EL (cell line): Measurements from ENCODE around the gene CACHD1.

ENCODE experiments used
- DNase-seq: peaks from one replicate; pipeline ENCODE4 v3.0.0-alpha.2; 2016

Gene CACHD1

GRCh38 chr1:64525116-64525686 is 55.3 kb downstream of the CACHD1 start:
- no peak for DNase-seq

- no peak for DNase-seq
Observed at GRCh38 chr1:64526312-64526711, 56.4 kb downstream of the CACHD1 start.

DNA sequence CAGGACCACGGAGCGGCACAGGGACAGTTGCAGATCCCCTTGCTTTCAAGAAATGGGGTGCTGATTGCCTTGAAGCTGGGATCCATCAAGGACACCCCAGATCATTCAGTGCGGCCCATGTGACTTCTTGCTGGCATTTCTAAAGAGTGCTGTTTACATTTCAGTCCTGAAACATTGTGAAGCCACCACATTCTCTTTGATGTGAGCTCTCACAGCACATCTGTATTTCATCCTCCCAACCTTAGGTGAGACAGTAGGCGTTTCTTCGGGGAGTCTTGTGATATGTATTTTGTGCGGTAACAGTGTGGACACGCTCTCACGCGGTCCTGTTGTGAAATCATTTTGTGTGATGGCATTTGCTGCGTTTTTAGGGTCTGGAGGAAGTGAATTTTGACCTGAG is 57.2 kb downstream of the CACHD1 start:
- DNase-seq: no peak

DNA sequence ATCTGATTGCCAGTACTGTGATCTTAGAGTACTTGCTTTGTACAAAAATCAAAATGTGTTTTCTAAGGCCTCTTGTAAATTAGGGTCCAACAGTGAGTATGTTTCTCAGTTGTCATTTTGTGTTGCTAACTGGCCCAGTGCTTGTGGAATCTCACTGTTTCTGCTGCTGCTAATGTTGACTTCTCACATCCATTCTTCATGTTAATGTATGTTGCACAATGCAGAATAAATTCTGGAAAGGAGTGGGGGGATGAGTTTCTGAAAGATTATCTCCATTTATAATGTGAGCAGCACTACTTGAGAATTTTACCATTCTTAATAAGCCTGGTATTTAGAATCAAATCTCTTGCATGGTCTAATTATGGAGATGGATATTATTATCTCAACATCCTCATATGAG is 57.9 kb downstream of the CACHD1 start:
- no peak for DNase-seq

GRCh38 chr1:64530969-64531692 is 61.2 kb downstream of the CACHD1 start:
- no peak for DNase-seq

DNA sequence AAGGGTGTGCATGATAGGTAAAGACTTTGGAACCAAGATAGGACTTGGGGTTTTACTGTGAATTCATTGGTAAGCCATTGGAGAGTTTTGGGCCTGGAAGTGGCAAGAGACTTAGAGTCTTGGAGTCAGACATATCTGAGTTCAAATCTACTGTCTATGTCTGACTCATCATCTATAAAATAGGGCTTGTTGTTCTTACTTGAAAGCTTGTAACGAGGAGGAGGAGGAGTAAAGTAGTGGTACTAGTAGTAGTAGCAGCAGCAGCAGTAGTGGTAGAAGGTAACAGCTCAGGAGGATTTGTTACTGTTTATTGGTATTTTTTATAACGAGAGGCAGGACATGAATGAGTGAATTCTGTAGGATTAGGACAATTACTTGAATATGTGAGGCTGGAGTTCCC is 62.7 kb downstream of the CACHD1 start:
- DNase-seq: peak; percentile 46

DNA sequence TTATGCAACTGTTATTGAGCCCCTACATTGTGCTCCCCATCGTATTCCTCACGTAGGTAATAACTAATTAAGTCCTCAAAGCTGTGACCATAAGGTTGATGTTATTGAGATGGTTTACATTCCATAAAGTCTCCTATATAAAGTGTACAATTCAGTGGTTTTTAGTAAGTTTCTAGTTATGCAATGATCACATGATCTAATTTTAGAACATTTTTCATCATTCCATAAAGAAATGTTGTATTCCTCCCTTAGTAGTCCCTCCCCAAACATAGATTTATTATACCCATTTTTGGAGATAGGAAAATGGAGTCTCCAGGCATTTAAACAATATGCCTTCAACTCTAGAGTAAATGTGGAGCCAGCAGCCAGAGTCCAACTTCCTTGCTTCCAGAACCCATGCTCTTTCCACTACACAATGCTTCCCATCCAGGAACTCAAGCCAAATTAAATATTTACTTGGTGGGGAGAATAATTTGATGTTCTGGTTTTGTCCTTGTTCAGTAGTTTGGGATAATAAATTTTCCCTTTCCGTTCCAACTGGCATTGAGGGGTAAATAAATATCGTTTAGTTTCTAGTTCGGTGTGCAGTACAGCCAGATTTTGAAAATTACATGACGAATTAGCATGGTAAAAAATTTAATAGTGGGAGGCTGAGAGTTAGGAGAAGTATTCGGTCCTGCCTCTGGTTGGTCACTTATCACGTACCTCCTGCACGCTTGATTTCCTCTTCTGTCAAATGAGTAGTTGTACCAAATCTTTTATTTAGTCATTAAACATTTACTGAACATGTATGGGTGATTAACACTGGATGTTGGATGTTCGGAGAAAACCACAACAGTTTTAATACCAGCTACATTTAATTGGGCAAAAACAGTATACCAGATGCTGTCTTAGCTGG is 66.3 kb downstream of the CACHD1 start:
- no peak for DNase-seq

- no peak for DNase-seq
Observed at GRCh38 chr1:64536836-64537490, 67.0 kb downstream of the CACHD1 start.

GRCh38 chr1:64537942-64538341 is 68.0 kb downstream of the CACHD1 start:
- no peak for DNase-seq

DNA sequence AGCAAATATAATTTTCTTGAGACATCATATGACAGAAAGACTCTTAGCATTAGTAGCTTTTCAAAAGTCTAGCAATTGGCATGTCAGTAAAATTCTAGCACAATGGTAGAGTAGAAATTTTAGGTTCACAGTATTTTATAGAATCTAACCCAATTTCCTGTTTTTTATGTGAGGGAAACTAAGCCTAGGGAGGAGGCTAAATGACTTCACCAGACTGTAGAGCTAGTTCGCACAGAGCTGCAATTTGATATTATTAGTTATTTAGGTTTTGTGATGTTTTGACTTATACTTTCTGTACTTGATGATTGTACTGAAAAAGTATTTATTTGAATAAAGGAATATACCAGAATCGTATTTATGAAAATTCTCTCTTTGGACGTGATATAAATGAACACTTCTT is 68.5 kb downstream of the CACHD1 start:
- DNase-seq: no peak

- DNase-seq: no peak
Observed at GRCh38 chr1:64539289-64539688, 69.4 kb downstream of the CACHD1 start.

GRCh38 chr1:64539781-64540218 is 69.9 kb downstream of the CACHD1 start:
- peak; percentile 52 for DNase-seq

DNA sequence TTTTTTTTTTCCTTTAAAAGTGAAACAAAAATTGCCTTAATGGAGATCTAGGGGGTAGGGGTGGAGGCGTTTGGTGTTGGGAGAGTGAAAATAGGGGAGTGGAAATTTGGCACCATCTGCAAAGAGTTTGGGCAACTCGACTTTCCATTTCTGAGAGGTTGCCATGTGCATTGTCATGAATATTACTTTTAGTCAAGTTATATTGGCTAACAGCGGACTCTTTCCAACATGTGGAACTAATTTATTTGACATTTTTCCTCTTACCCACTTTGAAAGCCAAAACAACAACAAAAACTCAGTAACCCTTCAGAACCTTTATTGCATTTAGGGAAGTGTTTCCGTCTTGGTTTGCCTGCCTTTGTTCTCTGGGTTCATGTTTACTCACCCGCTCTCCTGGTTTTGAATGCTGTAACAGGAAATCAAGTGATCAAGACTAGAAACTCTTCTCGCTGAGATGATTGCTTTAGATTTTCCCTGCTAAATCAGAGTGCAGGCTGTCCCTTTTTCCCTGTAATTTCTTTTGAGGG is 70.4 kb downstream of the CACHD1 start:
- DNase-seq: peak; percentile 40

DNA sequence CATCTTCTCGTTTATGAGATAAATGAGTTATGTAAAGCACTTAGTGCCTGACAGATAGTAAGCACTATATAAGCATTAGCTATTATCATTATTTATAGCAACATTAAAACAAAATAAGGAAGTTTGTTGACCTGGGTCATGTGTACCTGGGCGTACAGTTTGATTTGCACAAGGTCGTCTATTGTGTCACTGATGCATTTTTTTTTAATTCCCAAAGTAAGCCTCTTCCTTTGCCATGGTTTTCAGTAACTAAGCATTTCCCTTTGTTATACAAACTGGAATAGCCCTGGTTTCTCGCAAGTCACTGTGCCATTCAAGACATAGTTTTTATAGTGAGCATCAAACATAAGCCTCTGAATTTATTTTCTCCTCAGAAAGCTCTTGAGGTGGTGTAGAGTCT is 72.2 kb downstream of the CACHD1 start:
- DNase-seq: no peak

DNA sequence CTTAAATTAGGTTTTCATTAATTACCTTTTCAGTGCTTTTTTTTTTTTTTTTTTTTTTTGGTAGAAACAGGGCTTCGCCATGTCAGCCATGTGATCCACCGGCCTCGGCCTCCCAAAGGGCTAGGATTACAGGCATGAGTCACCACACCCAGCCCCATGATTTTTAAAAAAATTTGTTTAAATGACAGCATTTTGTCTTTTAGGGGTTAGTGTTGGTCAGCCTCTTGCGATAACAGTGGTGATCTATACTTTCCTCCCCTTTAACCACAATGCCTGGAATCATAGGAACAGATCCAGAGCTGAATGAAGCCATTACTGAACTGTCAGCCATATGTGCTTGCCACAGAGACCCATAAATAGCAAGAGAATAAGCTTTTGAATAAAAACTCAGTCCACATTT is 73.9 kb downstream of the CACHD1 start:
- peak; percentile 21 for DNase-seq

DNA sequence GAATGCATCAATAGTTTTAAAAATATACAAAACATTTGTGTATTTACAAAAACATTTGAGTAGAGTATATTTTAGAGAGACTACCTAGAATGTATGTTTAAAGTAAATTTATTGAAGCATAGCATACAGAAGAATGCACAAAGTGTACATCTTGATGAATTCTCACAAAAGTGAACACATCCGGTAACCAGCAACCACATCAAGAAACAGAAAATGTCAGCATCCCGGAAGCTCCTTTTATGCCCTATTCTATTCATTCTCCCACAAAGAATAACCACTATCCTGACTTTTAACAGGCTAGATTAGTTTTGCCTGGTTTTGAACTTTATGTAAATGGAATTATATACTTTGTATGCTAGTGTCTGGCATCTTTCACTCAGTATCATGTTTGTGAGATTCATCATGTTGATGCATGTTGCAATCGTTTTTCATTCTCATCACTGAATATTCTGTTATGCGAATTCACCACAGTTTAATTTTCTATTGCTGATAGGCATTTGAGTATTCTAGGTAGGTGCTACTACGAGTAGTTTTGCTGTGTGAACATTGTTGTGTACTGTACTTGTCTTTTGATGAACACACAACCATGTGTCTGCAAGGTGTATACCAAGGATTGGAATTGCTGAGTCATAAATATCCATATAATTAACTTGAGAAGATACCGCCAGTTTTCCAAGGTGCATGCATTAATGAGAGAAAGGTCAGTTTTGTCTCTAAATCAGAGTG is 75.4 kb downstream of the CACHD1 start:
- no peak for DNase-seq

DNA sequence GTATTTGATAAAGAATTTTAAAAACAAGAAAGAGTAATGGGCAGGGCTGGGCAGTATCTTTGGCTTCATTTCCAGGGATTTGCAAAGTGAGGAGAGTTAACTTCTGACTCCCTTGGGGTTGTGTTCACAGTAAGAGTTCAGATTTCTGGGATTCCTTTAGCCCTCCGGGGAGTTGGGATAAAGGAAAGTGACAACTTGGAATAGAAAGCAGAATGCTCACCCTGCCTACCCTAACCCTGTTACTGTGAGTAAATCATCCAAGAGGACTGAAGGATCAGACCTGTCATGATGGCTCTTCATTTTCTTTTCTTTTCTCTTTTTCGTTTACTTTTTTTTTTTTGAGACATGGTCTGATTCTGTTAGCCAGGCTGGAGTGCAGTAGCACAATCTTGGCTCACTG is 76.1 kb downstream of the CACHD1 start:
- DNase-seq: no peak

DNA sequence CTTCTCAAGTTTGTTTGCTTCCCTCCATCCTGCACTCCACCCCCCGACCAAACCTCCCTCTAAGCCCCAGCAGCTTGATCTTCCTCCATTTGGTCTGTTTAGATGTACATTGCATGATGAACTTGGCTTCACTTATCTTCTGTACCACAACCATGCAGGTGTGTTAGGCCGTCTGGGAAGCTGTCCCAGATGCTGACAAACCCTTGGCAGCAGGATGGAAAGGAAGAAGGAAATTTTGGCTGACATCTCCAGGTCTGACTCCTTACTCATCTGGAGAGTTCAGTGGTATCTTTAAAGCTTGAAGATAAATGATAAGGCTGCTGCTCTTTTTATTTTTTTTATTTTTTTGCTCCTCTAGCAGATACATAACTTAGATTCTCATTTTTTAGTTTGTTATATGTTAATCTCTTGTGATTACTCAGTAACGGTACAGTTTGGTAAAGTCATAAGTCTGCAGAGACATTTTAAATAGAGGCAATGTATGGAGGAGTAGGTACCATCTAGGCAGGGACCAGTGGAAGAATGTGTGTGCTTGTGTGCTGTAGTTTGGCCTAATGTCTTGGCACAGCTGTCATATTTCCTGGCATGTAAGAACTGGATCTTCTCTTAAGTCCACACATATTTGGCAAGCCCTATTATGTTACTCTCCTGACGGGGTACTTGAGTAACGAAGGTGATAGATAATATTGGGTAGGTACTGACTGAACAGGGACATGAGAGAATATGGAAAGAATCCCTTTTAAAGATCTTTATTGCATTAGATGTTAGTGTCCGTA is 79.7 kb downstream of the CACHD1 start:
- no peak for DNase-seq

- no peak for DNase-seq
Observed at GRCh38 chr1:64550510-64550909, 80.6 kb downstream of the CACHD1 start.

GRCh38 chr1:64550946-64551605 is 81.1 kb downstream of the CACHD1 start:
- DNase-seq: no peak

DNA sequence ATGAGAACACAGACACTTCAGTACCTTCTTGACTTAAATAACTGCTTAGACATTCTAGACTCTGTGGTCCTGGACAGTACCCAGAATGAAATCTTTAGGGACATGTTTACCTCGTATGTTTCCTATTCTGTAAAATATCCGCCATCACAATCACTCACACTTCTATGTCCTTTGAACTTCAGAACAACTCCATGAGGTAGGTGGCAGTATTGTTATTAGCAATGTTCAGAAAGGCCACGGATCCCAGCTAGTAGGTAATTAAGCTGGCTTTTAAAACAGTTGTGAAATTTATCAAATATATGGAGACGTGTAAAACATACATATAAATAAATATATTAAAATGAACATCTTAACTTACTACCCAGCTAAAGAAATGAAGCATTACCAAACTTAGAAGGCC is 83.4 kb downstream of the CACHD1 start:
- no peak for DNase-seq
